GM13977 (cell line): ENCODE data around the gene PTCD3.

ENCODE experiments used
- DNase-seq: peaks from one replicate; pipeline ENCODE4 v3.0.0; 2012; ENCODE audit warnings: low spot score
- in situ Hi-C: fragments of 300-500 bp; cut with MboI; formaldehyde crosslinking; loops from one replicate; pipeline ENCODE4 v1.12.0; 2022; ENCODE audit warnings: low sequenced_read_pairs, low pct_unique_long_range_greater_than_20kb, mixed read lengths, inconsistent platforms; ENCODE audit not compliant: unreplicated experiment
- TF ChIP-seq, protein P1 (sequence below): IDR thresholded peaks from 2 replicates; pipeline ENCODE4 v1.5.1; 2012; ENCODE audit warnings: mild to moderate bottlenecking, control low read depth; ENCODE audit not compliant: insufficient read depth; ENCODE audit errors: extremely low read depth, missing control alignments

The PTCD3 gene

DNA sequence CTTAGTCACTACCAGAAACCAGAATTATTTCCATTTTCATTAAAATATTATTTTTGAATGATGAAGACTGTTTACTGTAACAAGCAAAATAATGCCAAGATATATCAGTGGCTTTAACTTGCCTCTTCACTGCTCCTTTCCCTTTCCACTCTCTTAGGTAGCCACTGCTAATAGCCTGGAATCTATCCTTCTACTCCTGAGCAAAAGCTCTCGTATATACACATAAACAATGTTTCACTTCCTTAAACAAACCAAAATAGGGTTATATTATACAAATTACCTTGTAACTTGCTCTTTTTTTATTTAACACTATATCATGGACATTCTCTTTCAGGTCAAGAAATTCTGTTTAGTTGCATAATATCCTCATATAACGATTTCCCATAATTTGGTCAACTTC is 68.4 kb downstream of the PTCD3 start:
- TF ChIP-seq, protein P1, sequence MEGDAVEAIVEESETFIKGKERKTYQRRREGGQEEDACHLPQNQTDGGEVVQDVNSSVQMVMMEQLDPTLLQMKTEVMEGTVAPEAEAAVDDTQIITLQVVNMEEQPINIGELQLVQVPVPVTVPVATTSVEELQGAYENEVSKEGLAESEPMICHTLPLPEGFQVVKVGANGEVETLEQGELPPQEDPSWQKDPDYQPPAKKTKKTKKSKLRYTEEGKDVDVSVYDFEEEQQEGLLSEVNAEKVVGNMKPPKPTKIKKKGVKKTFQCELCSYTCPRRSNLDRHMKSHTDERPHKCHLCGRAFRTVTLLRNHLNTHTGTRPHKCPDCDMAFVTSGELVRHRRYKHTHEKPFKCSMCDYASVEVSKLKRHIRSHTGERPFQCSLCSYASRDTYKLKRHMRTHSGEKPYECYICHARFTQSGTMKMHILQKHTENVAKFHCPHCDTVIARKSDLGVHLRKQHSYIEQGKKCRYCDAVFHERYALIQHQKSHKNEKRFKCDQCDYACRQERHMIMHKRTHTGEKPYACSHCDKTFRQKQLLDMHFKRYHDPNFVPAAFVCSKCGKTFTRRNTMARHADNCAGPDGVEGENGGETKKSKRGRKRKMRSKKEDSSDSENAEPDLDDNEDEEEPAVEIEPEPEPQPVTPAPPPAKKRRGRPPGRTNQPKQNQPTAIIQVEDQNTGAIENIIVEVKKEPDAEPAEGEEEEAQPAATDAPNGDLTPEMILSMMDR, result no peak
- in situ Hi-C loops, result no loop called here
- no peak for DNase-seq

DNA sequence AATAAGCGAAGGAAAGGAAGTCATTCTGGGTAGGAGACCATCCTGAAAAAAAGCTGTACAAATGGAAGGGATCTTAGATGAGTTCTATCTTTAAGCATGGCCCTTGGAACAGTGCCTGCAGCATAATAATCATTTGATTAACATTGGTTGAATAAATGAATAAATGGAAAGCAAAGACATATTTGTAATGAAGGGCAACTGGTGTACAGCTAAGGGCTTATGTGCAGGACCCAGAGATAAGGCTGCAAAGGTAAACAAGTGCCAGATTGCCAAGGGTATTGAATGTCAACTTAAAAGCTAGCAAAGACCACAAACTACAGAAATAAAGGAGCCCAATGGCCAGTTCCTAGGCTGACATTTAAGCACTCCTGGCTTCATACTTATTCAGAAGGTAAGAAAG is 69.8 kb downstream of the PTCD3 start:
- TF ChIP-seq, protein P1, result no peak
- in situ Hi-C loops, result no loop called here
- no peak for DNase-seq

DNA sequence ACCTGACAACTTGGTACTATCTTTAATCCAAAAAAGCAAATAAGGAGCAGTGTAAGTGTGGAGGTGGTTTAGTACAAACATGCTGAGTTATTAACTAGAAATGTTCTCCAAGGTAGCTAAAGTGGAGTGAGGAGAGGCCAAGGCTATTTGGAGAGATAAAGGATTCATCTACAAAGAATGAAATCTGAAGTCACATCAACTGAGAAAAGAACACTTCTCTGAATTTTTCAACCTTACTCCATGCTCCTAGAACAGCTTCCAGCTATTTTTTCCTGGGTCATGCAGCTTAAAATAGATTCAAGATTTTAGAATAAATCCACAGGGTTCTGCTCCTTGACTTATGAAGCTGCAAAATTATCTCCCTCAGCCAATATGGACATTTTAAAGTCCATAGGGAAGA is 70.6 kb downstream of the PTCD3 start:
- TF ChIP-seq, protein P1, result no peak
- no peak for DNase-seq
- in situ Hi-C loops, result no loop called here

DNA sequence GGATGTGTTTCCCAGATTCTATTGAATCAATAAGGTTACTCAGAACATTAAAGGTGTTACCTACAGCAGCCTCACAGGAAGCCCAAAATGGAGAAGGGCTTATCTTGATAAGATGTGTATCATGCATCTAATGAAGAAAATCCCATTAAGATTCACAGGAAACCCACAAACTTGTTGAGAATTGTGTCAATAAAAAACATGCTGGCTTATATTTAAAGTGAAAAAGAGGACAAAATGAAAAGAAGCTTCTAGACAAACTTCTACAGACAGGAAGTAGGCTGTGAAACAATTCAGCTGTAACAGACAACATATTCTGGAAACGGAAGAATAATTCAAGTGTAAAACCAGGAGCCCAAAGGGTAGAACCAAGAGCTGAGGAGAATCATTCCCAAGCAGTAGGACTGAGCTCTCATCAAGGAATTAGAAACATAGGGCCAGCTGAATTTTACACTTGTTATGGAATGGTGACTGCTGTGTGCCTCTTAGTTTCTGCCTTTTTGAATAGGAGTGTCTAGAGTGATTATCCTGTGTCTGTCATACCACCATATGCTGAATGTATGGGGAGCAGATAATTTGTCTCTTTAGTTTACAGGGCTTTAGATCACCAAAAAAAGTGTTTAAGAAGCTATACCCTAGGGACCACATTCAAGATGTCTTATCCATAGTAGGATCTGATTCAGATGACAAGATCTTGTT is 79.6 kb downstream of the PTCD3 start:
- in situ Hi-C loops, result no loop called here
- no peak for DNase-seq
- TF ChIP-seq, protein P1, result no peak

DNA sequence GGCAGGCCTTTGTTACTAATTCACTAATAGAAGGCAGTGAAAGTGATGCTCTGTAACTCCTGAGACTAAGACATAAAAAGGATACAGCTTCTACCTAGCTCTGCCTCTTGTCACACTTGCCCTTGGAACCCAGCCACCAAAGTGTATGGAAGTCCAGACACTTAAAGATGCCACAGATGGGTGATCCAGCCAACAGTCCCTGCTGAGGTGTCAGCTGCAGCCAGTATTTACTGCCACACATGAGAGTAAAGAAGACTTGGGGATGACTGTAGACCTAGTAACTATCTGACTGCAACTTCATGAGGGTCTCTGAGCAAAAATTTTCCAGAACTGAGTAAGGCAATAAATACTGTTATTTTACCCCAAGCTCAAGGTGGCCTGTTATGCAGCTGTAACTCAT is 80.4 kb downstream of the PTCD3 start:
- in situ Hi-C loops, result no loop called here
- DNase-seq, result no peak
- TF ChIP-seq, protein P1, result no peak

DNA sequence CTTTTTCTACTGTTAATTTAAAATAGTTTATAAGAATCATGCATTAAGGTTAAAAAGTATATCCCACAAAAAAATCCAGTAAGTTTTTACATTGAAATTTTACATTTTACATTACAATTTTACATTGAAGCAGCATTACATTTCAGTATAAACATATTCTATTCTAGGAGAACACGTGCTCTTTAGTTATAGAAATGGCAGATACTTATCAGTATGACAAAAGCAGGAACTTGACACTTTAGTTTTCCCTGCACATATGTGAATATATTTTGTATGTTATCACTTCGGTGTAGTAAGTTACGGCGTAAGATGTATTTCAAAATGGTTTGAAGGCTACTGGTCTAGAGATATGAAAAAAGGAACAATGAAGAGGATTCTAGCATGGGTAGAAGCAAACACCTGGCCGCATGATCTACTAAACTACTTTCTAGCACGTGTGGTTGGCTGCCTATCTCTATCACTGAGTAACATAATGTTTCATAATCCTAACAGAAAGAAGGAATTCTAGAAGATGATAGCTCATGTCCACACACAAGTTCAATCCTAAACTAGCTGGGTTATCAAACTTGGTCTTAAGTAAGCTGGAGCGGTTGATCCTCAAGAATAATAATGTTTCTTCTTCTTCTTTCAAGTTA is 83.9 kb downstream of the PTCD3 start:
- in situ Hi-C loops, result no loop called here
- TF ChIP-seq, protein P1, result no peak
- no peak for DNase-seq
